BLaER1 (cell line): ENCODE results near the gene SPINK8.
"Not testable (repeated sequence)": the region's sequence is repeated elsewhere in the genome, so short reads cannot be mapped to it uniquely, and the experiment has no call there.

ENCODE experiments used
- H3K27ac ChIP-seq: shearing (Covaris generic); formaldehyde crosslinking; 2 replicates; pipeline ENCODE4 v1.8.1; 2022
- H3K27me3 ChIP-seq: shearing (Covaris generic); formaldehyde crosslinking; 2 replicates; pipeline ENCODE4 v1.8.1; 2022
- H3K36me3 ChIP-seq: shearing (Covaris generic); formaldehyde crosslinking; 2 replicates; pipeline ENCODE4 v1.8.1; 2022
- H3K4me1 ChIP-seq: shearing (Covaris generic); formaldehyde crosslinking; 2 replicates; pipeline ENCODE4 v1.8.1; 2022
- H3K4me2 ChIP-seq: shearing (Covaris generic); formaldehyde crosslinking; 2 replicates; pipeline ENCODE4 v1.8.1; 2022
- H3K4me3 ChIP-seq: shearing (Covaris generic); formaldehyde crosslinking; 2 replicates; pipeline ENCODE4 v1.8.1; 2022
- H3K9ac ChIP-seq: shearing (Covaris generic); formaldehyde crosslinking; 2 replicates; pipeline ENCODE4 v1.8.1; 2022
- H3K9me3 ChIP-seq: shearing (Covaris generic); formaldehyde crosslinking; 2 replicates; pipeline ENCODE4 v1.8.1; 2022
- H4K20me1 ChIP-seq: shearing (Covaris generic); formaldehyde crosslinking; 2 replicates; pipeline ENCODE4 v1.8.1; 2022
- Cebpa-rat ChIP-seq: shearing (Covaris generic); IDR thresholded peaks from 2 replicates; pipeline ENCODE4 v1.8.1; 2022

The SPINK8 gene

DNA sequence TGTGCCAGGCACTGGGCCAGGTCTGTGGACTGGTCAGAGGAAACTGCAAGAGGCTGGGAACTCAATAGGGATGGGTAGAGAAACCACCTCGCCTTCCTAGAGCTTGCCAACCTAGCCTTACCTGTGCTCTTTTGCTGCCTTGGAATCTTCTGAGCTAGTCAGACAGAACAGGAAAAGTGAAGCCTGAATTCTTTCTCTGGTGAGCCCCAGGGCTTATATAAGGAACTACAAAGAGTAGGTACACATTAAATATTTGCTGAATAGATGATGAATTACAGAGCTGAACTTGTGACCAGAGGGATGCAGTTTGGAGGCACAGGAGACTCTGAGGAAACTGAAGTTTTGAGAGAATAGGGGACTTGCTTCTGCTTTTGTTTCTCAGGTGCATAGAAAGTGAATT, 23.0 kb upstream of the SPINK8 start:
- H3K36me3 ChIP-seq: no peaks in the 10 kb centered on the region
- TF ChIP-seq Cebpa-rat: no peak
- no peaks in the 10 kb centered on the region for H3K27me3 ChIP-seq
- peaks cover 44% of the 10 kb centered on the region for H3K9me3 ChIP-seq
- no peak overlapping the region for H3K27ac ChIP-seq
- no peak overlapping the region for H3K4me3 ChIP-seq
- no peak overlapping the region for H3K4me2 ChIP-seq
- H4K20me1 ChIP-seq: no peaks in the 10 kb centered on the region
- no peak overlapping the region for H3K9ac ChIP-seq
- no peaks in the 10 kb centered on the region for H3K4me1 ChIP-seq

- Histone ChIP-seq H4K20me1 (no peaks in the 10 kb centered on the region), H3K9me3 (peaks cover 36% of the 10 kb centered on the region), H3K4me2 (no peak overlapping the region), H3K27me3 (no peaks in the 10 kb centered on the region), H3K9ac (no peak overlapping the region), H3K4me1 (no peaks in the 10 kb centered on the region), H3K36me3 (no peaks in the 10 kb centered on the region), H3K27ac (no peak overlapping the region), H3K4me3 (no peak overlapping the region)
- no peak for TF ChIP-seq Cebpa-rat
Measured at GRCh38 chr3:48353987-48354386, 20.5 kb upstream of the SPINK8 start.

DNA sequence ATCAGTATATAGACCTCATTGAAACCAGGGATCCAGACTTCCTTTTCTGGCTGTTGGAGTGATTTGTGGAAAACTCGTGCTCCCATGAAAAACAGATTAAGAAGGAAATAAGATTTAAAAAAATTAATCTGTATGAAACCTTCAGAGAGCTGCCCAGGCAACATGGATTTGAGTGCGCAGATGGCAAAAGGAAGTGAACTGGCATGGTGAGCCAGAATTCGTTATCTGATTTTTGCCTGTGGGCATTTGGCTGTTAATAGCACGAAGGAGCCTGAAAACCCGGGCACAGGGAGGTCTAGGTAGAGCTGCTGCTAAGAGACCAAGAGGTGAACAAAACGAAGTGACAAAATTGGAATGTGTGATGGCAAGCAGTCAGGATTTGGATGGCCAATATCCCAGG, 19.1 kb upstream of the SPINK8 start:
- H3K9ac ChIP-seq: no peak overlapping the region
- H3K36me3 ChIP-seq: no peaks in the 10 kb centered on the region
- H3K27ac ChIP-seq: no peak overlapping the region
- H3K27me3 ChIP-seq: no peaks in the 10 kb centered on the region
- H3K9me3 ChIP-seq: peaks cover 25% of the 10 kb centered on the region
- no peaks in the 10 kb centered on the region for H3K4me1 ChIP-seq
- no peak overlapping the region for H3K4me2 ChIP-seq
- H3K4me3 ChIP-seq: no peak overlapping the region
- no peaks in the 10 kb centered on the region for H4K20me1 ChIP-seq
- TF ChIP-seq Cebpa-rat: no peak

DNA sequence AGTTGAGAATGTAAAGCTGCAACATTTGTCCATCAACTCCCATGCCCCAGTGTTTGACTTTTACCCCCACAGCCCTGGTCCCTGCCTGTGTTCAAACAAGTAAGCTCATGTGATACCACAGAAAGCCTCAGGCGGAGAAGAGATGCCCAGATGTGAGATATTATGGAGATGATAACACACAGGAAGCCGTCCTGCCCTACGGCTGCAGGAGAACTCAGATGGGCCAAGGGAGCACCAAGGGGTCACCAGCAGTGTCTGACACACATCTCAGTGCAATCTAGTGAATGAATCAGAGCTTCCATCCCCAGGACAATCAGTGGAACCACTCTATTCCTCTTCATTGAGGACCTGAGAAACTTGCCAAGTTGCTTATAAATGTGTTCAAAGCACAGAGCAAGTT, 14.0 kb upstream of the SPINK8 start:
- Histone ChIP-seq H3K27me3 (no peaks in the 10 kb centered on the region), H3K27ac (no peak overlapping the region), H3K4me3 (no peak overlapping the region), H4K20me1 (no peaks in the 10 kb centered on the region), H3K4me1 (no peaks in the 10 kb centered on the region), H3K9me3 (no peaks in the 10 kb centered on the region), H3K9ac (no peak overlapping the region), H3K36me3 (no peaks in the 10 kb centered on the region), H3K4me2 (no peak overlapping the region)
- TF ChIP-seq Cebpa-rat: no peak

GRCh38 chr3:48345946-48346572, 12.6 kb upstream of the SPINK8 start:
- TF ChIP-seq Cebpa-rat: no peak
- no peaks in the 10 kb centered on the region for H4K20me1 ChIP-seq
- H3K36me3 ChIP-seq: no peaks in the 10 kb centered on the region
- H3K4me2 ChIP-seq: no peak overlapping the region
- H3K9me3 ChIP-seq: no peaks in the 10 kb centered on the region
- no peak overlapping the region for H3K9ac ChIP-seq
- no peak overlapping the region for H3K4me3 ChIP-seq
- no peak overlapping the region for H3K27ac ChIP-seq
- no peaks in the 10 kb centered on the region for H3K27me3 ChIP-seq
- H3K4me1 ChIP-seq: no peaks in the 10 kb centered on the region

- no peaks in the 10 kb centered on the region for H3K36me3 ChIP-seq
- no peaks in the 10 kb centered on the region for H3K27me3 ChIP-seq
- no peaks in the 10 kb centered on the region for H3K4me1 ChIP-seq
- no peak overlapping the region for H3K27ac ChIP-seq
- TF ChIP-seq Cebpa-rat: no peak
- no peak overlapping the region for H3K4me3 ChIP-seq
- no peaks in the 10 kb centered on the region for H4K20me1 ChIP-seq
- no peaks in the 10 kb centered on the region for H3K9me3 ChIP-seq
- H3K4me2 ChIP-seq: no peak overlapping the region
- no peak overlapping the region for H3K9ac ChIP-seq
Measured at GRCh38 chr3:48344867-48345507, 11.5 kb upstream of the SPINK8 start.

DNA sequence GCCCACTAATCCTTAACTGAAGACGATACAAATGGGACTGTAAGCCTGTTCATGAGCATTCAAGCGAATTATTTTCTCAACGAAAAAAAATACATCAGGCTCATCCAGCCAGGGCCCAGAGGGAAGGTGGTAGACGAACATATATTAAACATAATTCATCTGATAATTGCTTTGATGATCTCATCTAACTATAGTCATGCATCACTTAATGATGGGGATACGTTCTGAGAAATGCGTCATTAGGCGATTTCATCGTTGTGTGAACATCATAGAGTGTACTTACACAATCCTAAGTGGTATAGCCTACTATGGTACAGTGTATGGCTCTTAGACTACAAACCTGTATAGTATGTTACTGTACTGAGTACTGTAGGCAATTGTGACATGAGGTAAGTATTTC, 10.0 kb upstream of the SPINK8 start:
- peaks cover 10% of the 10 kb centered on the region; the same call in 1 of the 2 replicates for H3K4me1 ChIP-seq

GRCh38 chr3:48338635-48339034, 5.2 kb upstream of the SPINK8 start:
- no peak overlapping the region for H3K9ac ChIP-seq
- no peak for TF ChIP-seq Cebpa-rat
- H3K27me3 ChIP-seq: no peaks in the 10 kb centered on the region
- no peak overlapping the region for H3K27ac ChIP-seq
- peaks cover 10% of the 10 kb centered on the region; the same call in 1 of the 2 replicates for H3K4me1 ChIP-seq
- H3K4me2 ChIP-seq: peak overlapping the region; percentile 12; the same call in 1 of the 2 replicates
- H3K4me3 ChIP-seq: no peak overlapping the region
- no peaks in the 10 kb centered on the region for H4K20me1 ChIP-seq
- no peaks in the 10 kb centered on the region for H3K9me3 ChIP-seq
- H3K36me3 ChIP-seq: no peaks in the 10 kb centered on the region

More for the DNA sequence above, 10.0 kb upstream of the SPINK8 start:
- Histone ChIP-seq H4K20me1 (no peaks in the 10 kb centered on the region), H3K36me3 (no peaks in the 10 kb centered on the region), H3K4me3 (no peak overlapping the region), H3K27me3 (no peaks in the 10 kb centered on the region), H3K9me3 (no peaks in the 10 kb centered on the region), H3K9ac (no peak overlapping the region), H3K4me2 (no peak overlapping the region), H3K27ac (no peak overlapping the region)
- TF ChIP-seq Cebpa-rat: no peak

GRCh38 chr3:48337536-48337935, 4.1 kb upstream of the SPINK8 start:
- not testable (repeated sequence) for H4K20me1 ChIP-seq, H3K4me3 ChIP-seq, H3K9me3 ChIP-seq, H3K36me3 ChIP-seq, H3K9ac ChIP-seq, H3K4me1 ChIP-seq, H3K27ac ChIP-seq, H3K27me3 ChIP-seq, H3K4me2 ChIP-seq

- not testable (repeated sequence) for H3K4me1 ChIP-seq, H3K4me3 ChIP-seq, H3K27ac ChIP-seq
Measured at GRCh38 chr3:48335286-48335685, 1.8 kb upstream of the SPINK8 start.

More at GRCh38 chr3:48335286-48335685, 1.8 kb upstream of the SPINK8 start:
- not testable (repeated sequence) for H3K9me3 ChIP-seq, H3K4me2 ChIP-seq, H3K27me3 ChIP-seq, H4K20me1 ChIP-seq, H3K36me3 ChIP-seq, H3K9ac ChIP-seq
